ENCODE data around the gene SLC35F2. TPM values are rescaled to one million over a fixed set of nuclear protein-coding genes. Genes with fewer than 3 reads are reported as not detected.

SLC35F2 gene
- total and polyA plus RNA-seq, 11 donors, result 0.22 to 2.1 (median 1.1) TPM

- H3K36me3 ChIP-seq, result no peaks in the 10 kb centered on the region
- H3K27me3 ChIP-seq, result no peaks in the 10 kb centered on the region
- WGBS, 4 donors, result 53 to 66% (median 59%) methylated on average over 3 of the region's 3 CpGs
- H3K4me3 ChIP-seq, result no peak overlapping the region
- intact Hi-C loops (cut with DNase I), result no loop called here
- ATAC-seq (no peak), DNase-seq (no peak)
- no peaks in the 10 kb centered on the region for H3K4me1 ChIP-seq
- no peak overlapping the region for H3K27ac ChIP-seq
- H3K9me3 ChIP-seq, result peaks cover 0 to 7% (median 0%) of the 10 kb centered on the region in 12 donors
- no peak for TF ChIP-seq CTCF (IDR thresholded peaks at IDR 0.05)
- TF ChIP-seq POLR2A (IDR thresholded peaks at IDR 0.05), result no peak
Measured at GRCh38 chr11:107780136-107780535, 78.5 kb downstream of the SLC35F2 start.

- Histone ChIP-seq H3K27me3 (no peaks in the 10 kb centered on the region), H3K4me3 (no peak overlapping the region), H3K27ac (no peak overlapping the region), H3K36me3 (no peaks in the 10 kb centered on the region), H3K4me1 (no peaks in the 10 kb centered on the region), H3K9me3 (peaks cover 0 to 7% (median 0%) of the 10 kb centered on the region in 12 donors)
- intact Hi-C loops (cut with DNase I), result loop anchor here in 2 of 10 donors (10.0 kb wide), 2 partner anchors 204 to 234 kb away; no protein-coding TSS in a partner anchor
- ATAC-seq (no peak), DNase-seq (no peak)
- no peak for TF ChIP-seq POLR2A (IDR thresholded peaks at IDR 0.05)
- no peak for TF ChIP-seq CTCF (IDR thresholded peaks at IDR 0.05)
- WGBS, 4 donors, result 75 to 86% (median 79%) methylated on average over 7 of the region's 7 CpGs
Measured at GRCh38 chr11:107778839-107779517, 79.6 kb downstream of the SLC35F2 start.

GRCh38 chr11:107777110-107777509 is 81.5 kb downstream of the SLC35F2 start:
- ATAC-seq, result no peak
- intact Hi-C loops (cut with DNase I), result loop anchor here in 2 of 10 donors (10.0 kb wide), 2 partner anchors 202 to 232 kb away; no protein-coding TSS in a partner anchor
- H3K27ac ChIP-seq, result no peak overlapping the region
- no peaks in the 10 kb centered on the region for H3K36me3 ChIP-seq
- H3K4me3 ChIP-seq, result no peak overlapping the region
- H3K27me3 ChIP-seq, result no peaks in the 10 kb centered on the region
- TF ChIP-seq POLR2A (IDR thresholded peaks at IDR 0.05) (no peak), CTCF (IDR thresholded peaks at IDR 0.05) (no peak)
- 57 to 76% (median 59%) methylated on average over 2 of the region's 2 CpGs for WGBS, 4 donors
- H3K4me1 ChIP-seq, result no peaks in the 10 kb centered on the region
- DNase-seq, result no peak
- H3K9me3 ChIP-seq, result peaks cover 0 to 7% (median 0%) of the 10 kb centered on the region in 12 donors

- Histone ChIP-seq H3K27me3 (no peaks in the 10 kb centered on the region), H3K27ac (no peak overlapping the region), H3K36me3 (no peaks in the 10 kb centered on the region), H3K4me3 (no peak overlapping the region), H3K4me1 (no peaks in the 10 kb centered on the region), H3K9me3 (peaks cover 0 to 7% (median 0%) of the 10 kb centered on the region in 12 donors)
- WGBS, 4 donors, result 87 to 94% (median 92%) methylated on average over 6 of the region's 6 CpGs
- ATAC-seq (no peak), DNase-seq (no peak)
- TF ChIP-seq POLR2A (IDR thresholded peaks at IDR 0.05) (no peak), CTCF (IDR thresholded peaks at IDR 0.05) (no peak)
- intact Hi-C loops (cut with DNase I), result loop anchor here in 2 of 10 donors (10.0 kb wide), 2 partner anchors 201 to 231 kb away; no protein-coding TSS in a partner anchor
Measured at GRCh38 chr11:107776062-107776461, 82.5 kb downstream of the SLC35F2 start.
